Measurements from ENCODE around the gene SOAT1. TPM values are rescaled to one million over a fixed set of nuclear protein-coding genes. Genes with fewer than 3 reads are reported as not detected.

SOAT1 gene
- total and polyA plus RNA-seq, 10 of the 15 experiments (the other 5 are each of a cell fraction or from before 2014, with no cell fraction given) = 8.6 to 68.5 (median 22.3) TPM

- TF ChIP-seq RCOR1 (conservative IDR thresholded peaks at IDR 0.05; ENCODE audit: low read depth, low read length) = no peak
- TF ChIP-seq SRF (IDR thresholded peaks at IDR 0.05; ENCODE audit: low read depth in 2 of 2, low read length in 2 of 2) = no peak
- TF ChIP-seq MLLT1 (IDR thresholded peaks at IDR 0.05) = peak; percentile 97
- TF ChIP-seq MYC (IDR thresholded peaks at IDR 0.05; ENCODE audit: insufficient read depth, insufficient read length, insufficient replicate concordance, low read length, severe bottlenecking) = no peak
- TF ChIP-seq CUX1 (IDR thresholded peaks at IDR 0.05; ENCODE audit: insufficient replicate concordance, low read depth, low read length) = no peak
- peak; percentile 26; the same call in 1 of the 2 replicates for TF ChIP-seq RUNX3 (IDR thresholded peaks at IDR 0.05; ENCODE audit: low read length)
- peak; percentile 40; the same call in 1 of the 2 replicates for TF ChIP-seq FOXM1 (IDR thresholded peaks at IDR 0.05; ENCODE audit: low read depth, low read length)
- TF ChIP-seq RAD21 (IDR thresholded peaks at IDR 0.05; ENCODE audit: insufficient read depth, low read depth, low read length) = no peak
- no peak for TF ChIP-seq USF2 (IDR thresholded peaks at IDR 0.05; ENCODE audit: borderline replicate concordance, low read depth, low read length)
- TF ChIP-seq JUND (IDR thresholded peaks at IDR 0.05; ENCODE audit: low read depth, low read length) = 0 out of 2 replicates have a peak, but pooled peaks have one; percentile 16
- peak; percentile 86 for TF ChIP-seq MAX (IDR thresholded peaks at IDR 0.05; ENCODE audit: low read depth, low read length)
- TF ChIP-seq RELB (IDR thresholded peaks at IDR 0.05; ENCODE audit: low read depth) = peak; percentile 82
- peak; percentile 56; the same call in 1 of the 2 replicates for TF ChIP-seq RAD51 (IDR thresholded peaks at IDR 0.05)
- TF ChIP-seq ZBED1 (IDR thresholded peaks at IDR 0.05; ENCODE audit: borderline replicate concordance) = no peak
- TF ChIP-seq ZSCAN29 (IDR thresholded peaks at IDR 0.05) = no peak
- TF ChIP-seq CBX3 (IDR thresholded peaks at IDR 0.05; ENCODE audit: borderline replicate concordance, low read depth) = no peak
- peak; percentile 64 for TF ChIP-seq SKIL (IDR thresholded peaks at IDR 0.05; ENCODE audit: low read depth, poor library complexity, severe bottlenecking)
These were observed 71.9 kb downstream of the SOAT1 start, which contains the start of gene AXDND1 (continued) for GRCh38 chr1:179365342-179366092.
